Spleen (tissue), 11 donors: ENCODE data around the gene ITIH4. TPM values are rescaled to one million over a fixed set of nuclear protein-coding genes. Genes with fewer than 3 reads are reported as not detected.

Experiments
- DNase-seq: peaks from one replicate; pipeline ENCODE4 v3.0.0-alpha.2; 2020
- H3K27ac ChIP-seq, 8 donors: fragments of 200-600 bp; sonication (generic) in 7 of 8; 1 replicate in 4 of 8; 2 replicates in 4 of 8; pipeline versions ENCODE4 v1.5.0 to v1.8.0; 2016 to 2021; ENCODE audit warnings: inconsistent platforms in 4 of 8, mild to moderate bottlenecking in 4 of 8, moderate library complexity in 1 of 8
- H3K27me3 ChIP-seq, 7 donors: fragments of 200-600 bp; sonication (generic) in 6 of 7; replicated peaks in 1 of 7; 1 replicate in 4 of 7; 2 replicates in 3 of 7; pipeline versions ENCODE4 v1.5.0 to v1.8.0; 2016 to 2021; ENCODE audit warnings: inconsistent platforms in 3 of 7, mild to moderate bottlenecking in 1 of 7
- H3K36me3 ChIP-seq, 6 donors: fragments of 200-600 bp; sonication (generic) in 5 of 6; 1 replicate in 4 of 6; 2 replicates in 2 of 6; pipeline versions ENCODE4 v1.5.0 to v1.8.0; 2016 to 2021; ENCODE audit warnings: inconsistent platforms in 2 of 6
- H3K4me1 ChIP-seq, 6 donors: fragments of 200-600 bp; sonication (generic) in 5 of 6; 1 replicate in 3 of 6; 2 replicates in 3 of 6; pipeline versions ENCODE4 v1.5.0 to v1.8.0; 2016 to 2021; ENCODE audit warnings: inconsistent platforms in 3 of 6
- H3K4me3 ChIP-seq, 8 donors: fragments of 200-600 bp; sonication (generic) in 7 of 8; 1 replicate in 4 of 8; 2 replicates in 4 of 8; pipeline versions ENCODE4 v1.5.0 to v1.8.0; 2016 to 2021; ENCODE audit warnings: inconsistent platforms in 4 of 8, mild to moderate bottlenecking in 4 of 8, moderate library complexity in 2 of 8
- H3K9me3 ChIP-seq, 8 donors: fragments of 200-600 bp; sonication (generic) in 7 of 8; 1 replicate in 4 of 8; 2 replicates in 4 of 8; pipeline versions ENCODE4 v1.5.0 to v1.8.0; 2016 to 2021; ENCODE audit warnings: inconsistent platforms in 4 of 8
- POLR2A ChIP-seq, 3 donors: fragments of 450-650 bp; IDR thresholded peaks; one replicate each; pipeline ENCODE4 v1.5.1; 2017; ENCODE audit warnings: antibody characterized with exemption in 3 of 3, mild to moderate bottlenecking in 1 of 3
- POLR2AphosphoS5 ChIP-seq, 3 donors: sonication (generic); formaldehyde crosslinking; IDR thresholded peaks; one replicate each; pipeline ENCODE4 v1.5.1; 2017; ENCODE audit warnings: antibody characterized with exemption in 3 of 3
- WGBS, 5 donors: extraction: QIAGEN DNeasy Blood & Tissue Kit in 3 of 5; methylation state at CpG; one replicate each; pipeline versions ENCODE4 v1.1.5 to v1.1.7; 2013 to 2018; 5-methylcytosine and 5-hydroxymethylcytosine counted together
- intact Hi-C: fragments of 100-400 bp; cut with DNase I; formaldehyde crosslinking; loops from one replicate; pipeline ENCODE4 v1.15.0; 2023; ENCODE audit warnings: low total_unique reads
- polyA plus RNA-seq, 3 donors: library from polyadenylated mRNA; stranded (reverse); fragments of 200-250 nt; gene quantifications; one replicate each; pipeline ENCODE4 v1.2.1, GENCODE V29; 2013
- total RNA-seq, 7 donors: library from RNA; depleted of rRNA in 3 of 7; stranded (reverse); fragments of >200 nt in 3 of 7; fragmentation: NEBNext Ultra II Directional in 4 of 7; extraction: Animal tissue kit (Norgen Biotek cat#: 25700) in 4 of 7; gene quantifications; one replicate each; pipeline versions ENCODE4 v1.1.0 to v1.2.1, GENCODE V29; 2016 to 2021
- TF ChIP-seq, protein P1 (sequence below), 11 experiments: fragments of 200-600 bp in 7 of 11; fragments of 450-650 bp in 4 of 11; sonication (generic) in 4 of 11; IDR thresholded peaks in 8 of 11; conservative IDR thresholded peaks in 3 of 11; 1 replicate in 7 of 11; 2 replicates in 4 of 11; pipeline versions ENCODE4 v1.4.0 to v1.8.0; 2016 to 2021; ENCODE audit warnings: antibody characterized with exemption in 11 of 11, inconsistent platforms in 4 of 11, mild to moderate bottlenecking in 1 of 11
- donor health status: healthy with polysubstance abuse.
- donor health status: DM: no; HTN: no; CAD: no; lungs with moderate emphysema.
- donor health status: DM: no; HTN: no; CAD: no.
- donor health status: Bipolar disorder and iron deficiency.
- donor health status: healthy.
- donor health status: DM: no; HTN: no; CAD: no.
- donor health status: DM: yes; HTN: yes; CAD: no.

ITIH4 gene
- total and polyA plus RNA-seq, 10 donors: 9.9 to 54.2 (median 21.6) TPM

DNA sequence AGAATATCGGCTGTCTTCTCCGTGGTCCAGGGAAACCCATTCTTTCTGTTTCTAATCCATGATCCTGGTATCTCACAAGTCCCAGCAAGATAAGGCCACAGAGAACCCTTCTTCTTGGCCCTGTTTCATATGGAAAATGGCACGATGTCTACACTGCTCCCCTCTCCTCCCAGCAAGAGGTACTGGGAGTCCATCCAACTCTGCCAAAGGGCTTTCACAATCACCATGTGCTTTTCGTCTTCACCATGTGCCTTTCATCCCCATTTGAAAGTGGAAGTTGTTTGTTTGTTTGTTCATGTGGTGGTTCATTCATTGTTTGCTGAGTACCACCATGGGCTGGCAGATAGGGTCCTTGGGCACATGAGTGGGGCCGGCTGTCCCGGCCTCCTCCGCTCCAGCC is 30.4 kb downstream of the ITIH4 start:
- WGBS, 5 donors: 84 to 91% (median 86%) methylated on average over 7 of the region's 7 CpGs
- no peak for DNase-seq
- no peak overlapping the region for H3K4me3 ChIP-seq
- TF ChIP-seq POLR2AphosphoS5 (IDR thresholded peaks at IDR 0.05): peak in 1 of 3 donors; percentile 28
- TF ChIP-seq, protein P1, sequence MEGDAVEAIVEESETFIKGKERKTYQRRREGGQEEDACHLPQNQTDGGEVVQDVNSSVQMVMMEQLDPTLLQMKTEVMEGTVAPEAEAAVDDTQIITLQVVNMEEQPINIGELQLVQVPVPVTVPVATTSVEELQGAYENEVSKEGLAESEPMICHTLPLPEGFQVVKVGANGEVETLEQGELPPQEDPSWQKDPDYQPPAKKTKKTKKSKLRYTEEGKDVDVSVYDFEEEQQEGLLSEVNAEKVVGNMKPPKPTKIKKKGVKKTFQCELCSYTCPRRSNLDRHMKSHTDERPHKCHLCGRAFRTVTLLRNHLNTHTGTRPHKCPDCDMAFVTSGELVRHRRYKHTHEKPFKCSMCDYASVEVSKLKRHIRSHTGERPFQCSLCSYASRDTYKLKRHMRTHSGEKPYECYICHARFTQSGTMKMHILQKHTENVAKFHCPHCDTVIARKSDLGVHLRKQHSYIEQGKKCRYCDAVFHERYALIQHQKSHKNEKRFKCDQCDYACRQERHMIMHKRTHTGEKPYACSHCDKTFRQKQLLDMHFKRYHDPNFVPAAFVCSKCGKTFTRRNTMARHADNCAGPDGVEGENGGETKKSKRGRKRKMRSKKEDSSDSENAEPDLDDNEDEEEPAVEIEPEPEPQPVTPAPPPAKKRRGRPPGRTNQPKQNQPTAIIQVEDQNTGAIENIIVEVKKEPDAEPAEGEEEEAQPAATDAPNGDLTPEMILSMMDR (IDR thresholded peaks at IDR 0.05 in 8 of 11, conservative IDR thresholded peaks at IDR 0.05 in 3 of 11): no peak
- no peaks in the 10 kb centered on the region for H3K9me3 ChIP-seq
- H3K27ac ChIP-seq: peak overlapping the region in 3 of 8 donors; percentile 4 to 30 (median 5)
- H3K36me3 ChIP-seq: no peaks in the 10 kb centered on the region
- no peaks in the 10 kb centered on the region for H3K27me3 ChIP-seq
- H3K4me1 ChIP-seq: peaks cover 0 to 8% (median 0%) of the 10 kb centered on the region in 6 donors
- intact Hi-C loops: no loop called here

DNA sequence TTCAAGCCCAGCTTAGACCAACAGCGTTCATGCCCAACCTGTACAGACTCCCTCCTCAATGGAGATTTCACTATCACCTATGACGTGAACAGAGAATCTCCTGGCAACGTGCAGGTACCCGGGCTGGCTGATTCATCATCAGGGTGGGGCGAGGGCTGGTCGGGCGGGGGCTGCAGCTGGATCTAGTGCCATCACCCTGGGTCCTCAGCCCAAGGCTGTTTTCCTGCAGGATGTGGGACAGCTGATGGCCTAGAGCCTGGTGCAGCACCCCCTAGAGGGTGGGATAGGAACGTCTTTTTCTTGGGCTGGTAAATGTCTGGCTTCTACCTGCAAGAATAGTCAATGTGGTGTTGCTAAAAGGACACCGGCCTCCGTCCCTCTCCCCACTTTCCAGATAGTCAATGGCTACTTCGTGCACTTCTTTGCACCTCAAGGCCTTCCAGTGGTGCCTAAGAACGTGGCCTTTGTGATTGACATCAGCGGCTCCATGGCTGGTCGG is 31.4 kb downstream of the ITIH4 start:
- H3K27ac ChIP-seq: peak overlapping the region in 1 of 8 donors; percentile 30
- no peaks in the 10 kb centered on the region for H3K9me3 ChIP-seq
- peaks cover 0 to 13% (median 0%) of the 10 kb centered on the region in 6 donors for H3K4me1 ChIP-seq
- H3K4me3 ChIP-seq: no peak overlapping the region
- whole genome bisulfite sequencing, 5 donors: 67 to 79% (median 71%) methylated on average over 12 to 14 of the region's 14 CpGs
- no peak for DNase-seq
- intact Hi-C loops: no loop called here
- no peaks in the 10 kb centered on the region for H3K27me3 ChIP-seq
- H3K36me3 ChIP-seq: no peaks in the 10 kb centered on the region
- TF ChIP-seq POLR2AphosphoS5 (IDR thresholded peaks at IDR 0.05) (no peak), POLR2A (IDR thresholded peaks at IDR 0.05) (no peak)
- TF ChIP-seq, protein P1 (IDR thresholded peaks at IDR 0.05 in 8 of 11, conservative IDR thresholded peaks at IDR 0.05 in 3 of 11): peak in 5 of 11 experiments; percentile 40 to 56 (median 45)

DNA sequence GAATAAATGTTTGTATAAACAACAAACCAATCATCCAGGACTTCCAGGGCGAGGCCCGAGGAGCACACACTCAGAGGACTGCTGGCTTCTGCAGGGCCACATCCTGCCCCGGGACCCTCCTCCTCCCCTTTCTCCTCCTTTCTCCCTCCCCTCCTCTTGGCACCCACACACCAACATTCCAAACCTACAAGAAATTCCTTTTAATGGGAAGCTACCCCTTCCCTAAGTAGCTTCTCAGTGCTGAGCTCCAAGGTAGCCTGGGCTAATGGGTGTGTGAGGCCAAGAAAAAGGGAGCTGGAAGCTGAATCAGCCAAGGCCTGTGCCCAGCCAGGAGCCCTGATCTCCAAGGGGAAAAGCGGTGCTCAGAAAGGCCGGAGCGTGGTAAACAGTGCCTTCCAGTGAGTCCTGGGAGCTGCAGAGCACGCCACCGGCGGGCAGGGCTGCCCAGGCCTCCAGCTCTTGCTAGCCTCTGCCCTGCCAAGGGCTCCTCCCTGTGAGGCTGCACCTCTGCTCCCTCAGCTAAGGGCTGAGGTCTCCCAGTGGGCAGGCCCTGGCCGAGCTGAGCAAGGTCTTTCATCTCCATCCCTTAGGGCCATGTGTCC is 32.0 kb downstream of the ITIH4 start:
- peak overlapping the region in 1 of 8 donors; percentile 22 for H3K27ac ChIP-seq
- no peaks in the 10 kb centered on the region for H3K9me3 ChIP-seq
- TF ChIP-seq, protein P1 (IDR thresholded peaks at IDR 0.05 in 8 of 11, conservative IDR thresholded peaks at IDR 0.05 in 3 of 11): no peak
- no peak for TF ChIP-seq POLR2A (IDR thresholded peaks at IDR 0.05)
- TF ChIP-seq POLR2AphosphoS5 (IDR thresholded peaks at IDR 0.05): no peak
- WGBS, 5 donors: 84 to 90% (median 86%) methylated on average over 8 to 10 of the region's 10 CpGs
- H3K4me3 ChIP-seq: no peak overlapping the region
- no peak for DNase-seq
- H3K27me3 ChIP-seq: no peaks in the 10 kb centered on the region
- H3K36me3 ChIP-seq: no peaks in the 10 kb centered on the region
- intact Hi-C loops: no loop called here
- H3K4me1 ChIP-seq: peaks cover 0 to 17% (median 0%) of the 10 kb centered on the region in 6 donors

DNA sequence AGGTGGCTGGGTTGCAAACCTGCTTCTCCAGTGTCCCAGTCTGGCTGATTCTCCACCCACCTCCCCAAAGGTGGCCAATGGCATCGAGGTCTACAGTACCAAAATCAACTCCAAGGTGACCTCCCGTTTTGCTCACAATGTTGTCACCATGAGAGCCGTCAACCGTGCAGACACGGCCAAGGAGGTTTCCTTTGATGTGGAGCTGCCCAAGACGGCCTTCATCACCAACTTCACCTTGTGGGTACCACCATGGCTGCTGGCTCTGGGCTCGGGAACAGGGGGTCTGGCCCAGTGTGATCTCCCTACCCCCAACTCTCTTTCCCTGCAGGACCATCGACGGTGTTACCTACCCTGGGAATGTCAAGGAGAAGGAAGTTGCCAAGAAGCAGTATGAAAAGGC is 34.1 kb downstream of the ITIH4 start:
- no peaks in the 10 kb centered on the region for H3K27me3 ChIP-seq
- peaks cover 0 to 20% (median 0%) of the 10 kb centered on the region in 6 donors for H3K4me1 ChIP-seq
- H3K9me3 ChIP-seq: no peaks in the 10 kb centered on the region
- H3K4me3 ChIP-seq: no peak overlapping the region
- no peaks in the 10 kb centered on the region for H3K36me3 ChIP-seq
- no peak overlapping the region for H3K27ac ChIP-seq
- intact Hi-C loops: no loop called here
- WGBS, 5 donors: 78 to 97% (median 93%) methylated on average over 9 of the region's 9 CpGs
- no peak for DNase-seq
- TF ChIP-seq POLR2A (IDR thresholded peaks at IDR 0.05): no peak
- TF ChIP-seq, protein P1 (IDR thresholded peaks at IDR 0.05 in 8 of 11, conservative IDR thresholded peaks at IDR 0.05 in 3 of 11): no peak
- no peak for TF ChIP-seq POLR2AphosphoS5 (IDR thresholded peaks at IDR 0.05)
